ENCODE results near the gene CADM2. TPM values are rescaled to one million over a fixed set of nuclear protein-coding genes. Genes with fewer than 3 reads are reported as not detected.
"Not testable (repeated sequence)": the region's sequence is repeated elsewhere in the genome, so short reads cannot be mapped to it uniquely, and the experiment has no call there.

Gene CADM2
- total RNA-seq = 1.2 TPM
- long read RNA-seq = 0 reads

DNA sequence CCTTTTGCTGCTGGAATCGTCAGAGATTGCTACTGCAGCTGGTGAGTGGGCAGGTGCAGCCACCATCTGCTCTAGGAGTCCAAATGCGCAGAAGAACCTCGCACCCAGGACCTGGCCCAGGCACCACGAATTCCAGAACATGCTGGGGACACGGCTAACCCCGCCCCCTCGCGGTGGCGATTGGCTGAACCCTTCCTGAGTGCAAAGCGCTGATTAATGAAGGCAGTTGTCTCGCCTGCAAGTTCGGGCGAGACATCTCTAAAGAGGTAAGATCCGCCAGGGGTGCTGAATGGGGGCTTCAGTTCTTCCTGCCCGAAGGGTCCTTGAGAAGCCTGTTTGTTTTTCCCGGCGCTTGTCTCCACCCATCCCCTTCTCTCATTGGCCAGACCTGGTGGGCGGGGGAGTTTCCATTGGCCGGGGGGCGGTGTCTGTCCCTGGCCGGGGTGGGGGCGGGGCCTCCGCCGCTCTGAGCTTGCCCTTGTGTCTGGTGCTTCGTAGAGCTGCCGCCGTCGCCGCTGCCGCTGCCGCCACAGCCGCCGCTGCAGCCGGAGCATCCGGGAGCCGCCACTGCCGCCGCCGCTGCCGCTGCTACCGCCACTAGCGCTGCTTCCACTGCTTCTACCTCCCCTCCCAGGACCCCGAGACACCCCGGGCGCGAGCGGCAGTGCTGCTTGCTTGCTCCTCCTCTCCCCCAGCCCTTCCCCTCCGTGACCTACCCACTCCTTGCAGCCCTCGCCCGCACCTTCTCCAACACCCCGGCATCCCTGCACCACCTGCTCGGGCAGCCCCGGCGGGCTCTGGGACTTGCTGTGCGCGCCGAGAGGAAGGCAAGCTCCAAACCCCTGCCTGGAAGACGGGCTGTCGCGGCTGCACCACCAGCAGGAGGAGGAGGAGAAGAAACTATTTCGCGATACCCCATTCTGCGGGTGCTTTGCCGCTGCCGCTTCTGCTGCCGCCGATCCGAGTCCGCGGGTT, at the start of gene CADM2:
Gene CADM2, plus strand, starts transcription at position 495 of the 975 bp plus-strand sequence.
- intact Hi-C loops (cut with DNase I) = no loop called here
- peak; percentile 90 for DNase-seq
- peak; percentile 100 for ATAC-seq (ENCODE audit: poor library complexity)

DNA sequence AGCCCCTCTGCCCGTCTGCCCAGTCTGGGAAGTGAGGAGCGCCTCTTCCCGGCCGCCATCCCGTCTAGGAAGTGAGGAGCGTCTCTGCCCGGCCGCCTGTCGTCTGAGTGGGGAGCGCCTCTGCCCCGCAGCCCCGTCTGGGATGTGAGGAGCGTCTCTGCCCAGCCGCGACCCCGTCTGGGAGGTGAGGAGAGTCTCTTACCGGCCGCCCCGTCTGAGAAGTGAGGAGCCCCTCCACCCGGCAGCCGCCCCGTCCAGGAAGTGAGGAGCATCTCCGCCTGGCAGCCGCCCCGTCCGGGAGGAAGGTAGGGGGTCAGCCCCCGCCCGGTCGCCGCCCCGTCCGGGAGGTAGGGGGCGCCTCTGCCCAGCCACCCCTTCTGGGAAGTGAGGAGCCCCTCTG, 40.2 kb upstream of the CADM2 start:
- ATAC-seq (ENCODE audit: poor library complexity); DNase-seq: not testable (repeated sequence)

DNA sequence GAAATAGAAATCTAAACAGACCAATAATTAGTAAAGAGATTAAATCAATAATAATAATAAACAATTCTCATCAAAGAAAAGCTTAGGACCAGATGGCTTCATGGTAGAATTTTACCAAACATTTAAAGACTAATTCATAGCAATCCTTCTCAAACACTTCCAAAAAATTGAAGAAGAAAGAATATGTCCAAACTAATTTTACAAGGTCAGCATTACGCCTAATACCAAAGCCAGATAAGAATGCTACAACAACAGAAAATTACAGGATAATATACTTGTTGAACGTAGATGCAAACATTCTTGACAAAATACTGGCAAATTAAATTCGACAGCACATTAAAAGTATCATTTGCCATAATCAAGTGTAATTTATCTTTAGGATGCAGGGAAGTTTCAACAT, 36.1 kb upstream of the CADM2 start:
- intact Hi-C loops (cut with DNase I) = no loop called here
- DNase-seq (no peak), ATAC-seq (ENCODE audit: poor library complexity) (no peak)

More for the DNA sequence above, 40.2 kb upstream of the CADM2 start:
- intact Hi-C loops (cut with DNase I) = not testable (repeated sequence)

DNA sequence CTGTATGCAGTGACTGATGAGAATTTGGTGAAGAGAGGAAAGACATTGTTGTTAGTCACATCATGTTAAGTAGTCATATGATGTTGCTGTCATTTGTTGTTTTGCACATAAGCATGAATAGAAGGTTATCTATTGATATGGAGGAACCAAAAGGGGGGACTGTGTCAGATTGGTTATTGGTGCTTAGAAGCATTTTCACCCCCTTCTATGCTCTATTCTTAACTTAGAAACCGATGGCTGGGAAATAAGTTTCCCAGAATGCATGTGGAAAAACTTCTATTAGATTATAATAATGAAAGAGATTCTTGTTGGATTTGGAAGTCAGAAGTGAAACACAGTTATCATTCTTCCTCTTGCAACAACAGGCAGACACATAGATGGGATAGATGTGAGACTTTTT, 33.2 kb upstream of the CADM2 start:
- ATAC-seq (ENCODE audit: poor library complexity) = no peak
- intact Hi-C loops (cut with DNase I) = no loop called here

DNA sequence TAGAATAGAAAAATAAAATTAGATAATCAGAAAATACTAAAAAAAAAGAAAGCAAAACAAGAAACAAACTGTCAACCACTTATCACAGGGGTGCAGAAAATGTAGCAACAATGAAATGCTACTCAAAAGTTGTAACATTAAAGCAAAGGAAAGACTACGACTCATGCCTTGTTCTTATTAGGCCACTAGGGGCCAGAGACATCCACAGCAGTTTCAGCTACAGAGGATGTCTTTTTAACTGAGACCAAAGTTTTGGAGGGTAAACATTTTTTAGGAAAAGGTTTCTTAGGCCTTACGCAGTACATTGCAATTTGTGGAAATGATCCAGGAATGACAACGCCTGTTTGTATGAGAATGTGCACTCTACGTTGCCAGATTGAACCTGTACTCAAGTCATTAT, 15.4 kb upstream of the CADM2 start:
- DNase-seq (no peak), ATAC-seq (ENCODE audit: poor library complexity) (no peak)
- intact Hi-C loops (cut with DNase I) = no loop called here

More for the DNA sequence above, 33.2 kb upstream of the CADM2 start:
- DNase-seq = no peak

DNA sequence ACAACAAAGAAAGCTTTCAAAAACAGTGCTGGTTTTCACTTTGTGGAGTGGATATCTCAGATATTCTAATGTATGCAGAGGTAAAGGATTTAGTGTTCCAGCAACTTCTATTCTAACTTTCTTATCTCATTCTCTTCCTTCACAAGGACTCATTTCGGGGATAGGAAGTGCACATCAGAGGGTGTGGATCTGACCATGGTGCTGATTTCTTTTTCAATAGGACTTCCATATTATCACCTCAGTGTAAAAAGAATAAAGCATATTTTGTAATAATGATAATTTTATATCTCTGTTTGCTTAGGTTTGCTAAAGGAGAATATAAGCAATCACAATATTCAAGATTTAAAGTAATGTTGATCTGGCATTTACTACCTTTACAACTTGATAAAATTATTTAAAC, 12.5 kb upstream of the CADM2 start:
- intact Hi-C loops (cut with DNase I) = no loop called here

DNA sequence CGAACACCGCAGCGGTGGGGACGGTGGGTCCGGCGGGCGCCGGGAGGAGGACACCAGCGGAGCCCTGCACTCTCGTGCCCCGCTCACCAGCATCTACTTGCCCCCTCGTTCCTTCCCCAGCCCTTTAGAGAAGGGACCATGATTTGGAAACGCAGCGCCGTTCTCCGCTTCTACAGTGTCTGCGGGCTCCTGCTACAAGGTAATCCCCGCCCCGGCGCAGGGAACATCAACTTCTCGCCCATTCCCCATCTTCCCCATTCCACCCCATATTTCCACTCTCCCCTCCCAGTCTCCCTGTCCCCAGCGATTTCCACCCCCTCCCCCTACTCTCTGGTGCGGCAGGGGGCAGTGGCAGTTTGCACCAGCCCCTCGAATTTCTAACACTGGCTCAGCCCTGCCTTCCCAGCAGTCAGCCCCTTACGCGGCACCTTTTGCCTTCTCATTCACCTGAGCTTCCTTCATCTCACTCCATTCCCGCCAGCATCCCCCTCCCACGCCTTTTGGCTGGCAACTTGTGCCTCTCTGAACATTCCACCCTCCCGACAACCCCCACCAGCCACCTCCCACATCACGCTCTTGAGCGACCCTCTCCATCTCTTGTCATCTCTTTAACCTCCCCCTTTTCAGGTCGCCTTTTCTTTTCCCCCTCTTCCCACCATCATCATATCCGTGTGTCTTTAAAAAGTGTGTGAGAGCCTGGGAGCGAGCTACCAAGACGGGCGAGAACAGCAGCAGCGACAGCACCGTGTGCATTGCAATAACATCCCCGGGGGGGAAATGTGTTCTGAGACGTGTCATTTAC, 882 bp downstream of the CADM2 start:
- intact Hi-C loops (cut with DNase I) = no loop called here

More for the DNA sequence above, 12.5 kb upstream of the CADM2 start:
- ATAC-seq (ENCODE audit: poor library complexity) = no peak
- no peak for DNase-seq

DNA sequence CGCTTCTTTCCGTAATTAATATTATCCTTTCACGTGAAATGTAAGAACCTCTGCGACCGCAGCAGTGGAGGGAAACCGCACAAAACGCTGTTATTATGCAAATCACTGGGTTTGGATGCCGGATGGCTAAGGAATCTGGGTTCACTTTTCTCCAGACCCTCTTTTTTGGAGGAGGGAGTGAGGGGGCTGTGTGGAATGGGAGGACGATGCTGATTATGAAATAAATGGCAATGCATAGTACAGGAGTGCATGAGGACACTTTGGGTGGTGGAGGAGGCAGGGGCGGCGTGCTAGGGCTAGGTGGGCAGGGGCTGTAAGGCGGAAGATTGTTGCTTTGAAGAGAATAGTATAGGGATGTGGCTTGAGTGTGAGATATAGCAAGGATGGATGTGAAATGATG, 1.8 kb downstream of the CADM2 start:
- ATAC-seq (ENCODE audit: poor library complexity) (no peak), DNase-seq (no peak)
- intact Hi-C loops (cut with DNase I) = no loop called here

More for the DNA sequence above, 882 bp downstream of the CADM2 start:
- ATAC-seq (ENCODE audit: poor library complexity) = no peak
- no peak for DNase-seq

DNA sequence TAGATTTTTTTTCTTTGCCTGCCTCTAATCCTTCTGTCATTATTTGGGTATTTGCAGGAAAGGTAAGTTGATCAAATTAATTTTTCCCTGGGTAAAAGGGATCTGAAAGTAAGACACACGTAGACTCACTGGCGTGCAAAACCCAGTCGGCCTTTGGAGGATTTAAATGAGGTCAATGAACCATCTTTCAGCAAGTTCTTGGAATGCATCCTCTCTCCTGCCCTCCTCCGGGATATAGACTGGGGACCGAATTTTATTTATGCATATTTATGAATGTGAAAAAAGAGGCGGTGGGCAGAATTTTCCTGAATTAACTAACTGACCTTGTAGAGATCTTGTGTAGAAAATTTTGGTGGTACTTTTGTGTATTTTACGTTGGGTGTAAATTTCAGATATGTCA, 2.2 kb downstream of the CADM2 start:
- ATAC-seq (ENCODE audit: poor library complexity) = no peak

DNA sequence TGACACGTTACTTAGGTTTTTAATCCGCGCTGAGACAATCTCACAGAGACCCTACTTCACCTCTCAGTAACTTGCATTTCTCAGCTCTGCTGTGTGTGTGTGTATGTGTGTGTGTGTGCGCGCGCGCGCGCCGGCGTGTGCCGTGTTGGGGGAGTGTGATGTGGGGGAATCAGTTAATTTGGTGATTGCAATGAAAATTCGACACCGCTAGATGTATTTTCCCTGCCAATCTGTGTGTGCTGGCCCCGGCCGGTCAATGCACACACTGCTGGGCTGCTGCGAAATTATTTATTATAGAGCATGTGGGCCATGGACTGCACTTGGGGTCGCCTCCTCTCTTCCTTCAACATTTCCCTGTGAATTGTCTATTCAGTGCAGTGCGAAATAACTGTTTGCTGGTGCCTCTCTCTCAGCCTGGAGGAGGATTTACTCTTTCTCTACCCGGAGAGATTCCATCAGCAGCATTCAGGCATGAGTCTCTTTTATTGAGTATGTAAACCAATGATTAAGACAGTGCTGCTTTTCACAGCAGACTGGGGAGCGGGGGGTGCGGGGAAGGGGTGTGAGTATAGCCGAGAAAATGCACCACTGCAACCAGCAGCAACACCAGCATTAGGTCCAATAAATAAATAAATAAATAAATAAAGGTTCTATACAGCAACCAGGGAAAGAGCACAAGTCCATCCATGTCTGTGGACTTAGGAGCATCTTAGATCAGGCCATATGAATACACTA, 2.9 kb downstream of the CADM2 start:
- no peak for DNase-seq
- intact Hi-C loops (cut with DNase I) = no loop called here
- no peak for ATAC-seq (ENCODE audit: poor library complexity)

More for the DNA sequence above, 2.2 kb downstream of the CADM2 start:
- no peak for DNase-seq
- intact Hi-C loops (cut with DNase I) = no loop called here

DNA sequence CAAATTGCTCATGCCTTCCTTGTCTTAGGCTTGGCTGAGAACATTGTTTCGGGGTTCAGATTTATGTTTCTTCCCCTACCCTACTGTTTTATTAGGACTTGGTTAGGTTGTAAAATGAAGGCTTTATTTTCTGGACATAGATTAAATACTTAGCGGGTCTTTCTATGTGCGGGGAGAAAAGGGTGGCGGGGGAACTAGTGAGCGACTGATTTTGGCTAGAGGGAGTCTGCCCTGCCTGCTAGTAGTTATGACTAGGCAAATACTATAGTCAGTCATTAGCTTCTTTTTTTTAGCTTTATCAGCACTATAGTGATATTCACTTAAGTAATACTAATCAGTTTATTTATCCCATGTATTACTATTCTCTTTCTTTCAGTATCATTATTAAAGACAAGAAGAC, 3.6 kb downstream of the CADM2 start:
- DNase-seq = no peak
- intact Hi-C loops (cut with DNase I) = no loop called here
- ATAC-seq (ENCODE audit: poor library complexity) = no peak

DNA sequence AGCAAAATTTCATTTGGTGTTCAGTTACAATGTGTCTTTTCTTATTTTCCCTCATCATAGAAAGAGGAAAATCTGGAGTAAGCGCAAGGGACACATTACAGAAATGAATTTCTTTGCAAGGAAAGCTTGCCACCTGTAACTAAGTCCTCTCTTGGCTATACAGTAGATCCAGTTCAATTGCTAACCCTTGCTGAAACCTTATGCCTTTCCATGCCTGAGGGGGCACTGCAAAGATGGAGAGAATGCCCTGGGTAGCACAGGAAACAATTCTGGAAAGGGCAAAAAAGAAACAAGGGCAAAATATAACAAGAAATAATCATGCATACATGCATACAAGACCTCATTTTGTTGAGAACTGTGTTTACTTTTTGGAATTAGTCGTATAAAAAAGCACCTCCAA, 4.3 kb downstream of the CADM2 start:
- DNase-seq (no peak), ATAC-seq (ENCODE audit: poor library complexity) (no peak)
- intact Hi-C loops (cut with DNase I) = no loop called here

DNA sequence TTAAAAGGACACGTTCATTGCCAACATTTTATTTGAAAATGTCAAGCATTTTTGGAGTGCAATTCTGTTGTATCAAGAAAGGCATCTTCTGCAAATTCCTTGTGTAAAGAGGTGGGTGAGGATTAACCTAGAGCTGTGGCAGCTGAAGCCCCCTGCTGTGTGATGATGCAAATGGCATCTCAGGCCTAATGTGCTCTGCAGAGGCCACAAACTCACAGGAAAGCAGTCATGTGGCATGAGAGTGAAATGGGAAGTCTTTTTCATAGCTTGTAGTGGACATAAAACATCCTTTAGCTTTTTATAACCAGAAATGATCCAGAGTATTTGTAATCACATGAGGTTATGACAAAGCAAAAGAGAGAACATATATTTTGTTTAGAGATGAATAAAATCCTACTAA, 6.4 kb downstream of the CADM2 start:
- no peak for ATAC-seq (ENCODE audit: poor library complexity)
- no peak for DNase-seq

DNA sequence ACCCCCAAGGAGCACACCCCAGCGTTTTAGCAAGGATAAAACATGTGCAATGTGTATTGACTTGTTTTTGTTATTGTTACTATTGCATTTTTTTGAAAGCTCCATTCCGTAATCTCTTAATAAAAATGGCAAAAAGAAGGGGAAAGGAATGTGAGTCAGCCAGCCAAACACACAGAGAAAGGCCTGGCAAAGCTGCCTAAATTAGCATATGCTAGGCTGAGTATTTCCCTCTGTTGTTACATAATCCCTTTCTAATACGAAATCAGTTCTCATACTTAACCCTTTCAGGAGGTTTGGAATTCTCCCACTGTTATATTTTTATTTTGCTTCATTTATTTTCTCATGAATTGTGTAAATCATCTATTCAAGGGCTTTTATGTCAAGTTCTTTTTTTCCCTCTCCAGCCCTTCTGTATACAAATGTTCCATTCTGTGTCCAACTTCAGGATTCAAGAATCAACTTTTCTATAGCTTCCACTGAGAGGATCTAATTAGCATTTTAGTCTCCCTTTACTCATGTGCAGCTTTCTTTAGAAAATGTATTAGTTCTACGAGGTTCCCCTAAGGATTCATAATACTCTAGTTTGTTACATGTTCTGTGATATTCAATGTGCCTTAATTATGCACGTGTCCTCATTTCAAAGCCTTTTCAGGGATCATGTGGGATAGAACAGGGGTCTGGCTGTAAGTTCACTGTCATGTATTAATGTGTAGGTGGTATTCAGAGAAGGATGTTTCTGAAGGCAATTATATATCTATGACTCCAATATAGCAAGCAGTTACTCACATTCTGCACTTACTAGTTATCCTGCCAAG, 9.2 kb downstream of the CADM2 start:
- intact Hi-C loops (cut with DNase I) = no loop called here
- ATAC-seq (ENCODE audit: poor library complexity) = no peak

More for the DNA sequence above, 6.4 kb downstream of the CADM2 start:
- intact Hi-C loops (cut with DNase I) = no loop called here

DNA sequence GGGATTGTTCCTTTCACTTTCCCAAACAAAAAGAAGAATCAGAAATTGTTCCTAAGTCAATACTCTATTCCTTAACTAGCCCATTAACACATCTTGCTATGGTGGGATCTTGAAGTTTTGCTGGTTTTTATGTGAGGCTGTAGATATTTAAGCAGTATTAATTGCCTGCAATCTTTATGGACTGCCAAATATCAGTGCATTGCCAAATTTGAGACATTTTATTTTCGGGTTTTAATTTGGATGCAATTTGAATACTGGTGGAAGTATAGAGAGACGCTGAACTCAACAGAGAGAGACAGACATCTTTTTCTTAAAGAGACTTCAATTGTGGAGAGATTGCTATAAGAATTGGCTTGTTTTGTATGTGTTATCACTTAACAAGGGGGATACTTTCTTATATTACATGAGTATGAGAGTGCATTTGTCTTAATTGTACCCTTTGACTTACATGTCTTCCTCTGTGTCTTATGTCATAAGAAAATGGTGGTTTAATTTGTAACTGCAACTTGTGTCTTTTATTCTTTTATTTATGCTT, 10.0 kb downstream of the CADM2 start:
- DNase-seq (no peak), ATAC-seq (ENCODE audit: poor library complexity) (no peak)
- intact Hi-C loops (cut with DNase I) = no loop called here

More for the DNA sequence above, 9.2 kb downstream of the CADM2 start:
- no peak for DNase-seq

DNA sequence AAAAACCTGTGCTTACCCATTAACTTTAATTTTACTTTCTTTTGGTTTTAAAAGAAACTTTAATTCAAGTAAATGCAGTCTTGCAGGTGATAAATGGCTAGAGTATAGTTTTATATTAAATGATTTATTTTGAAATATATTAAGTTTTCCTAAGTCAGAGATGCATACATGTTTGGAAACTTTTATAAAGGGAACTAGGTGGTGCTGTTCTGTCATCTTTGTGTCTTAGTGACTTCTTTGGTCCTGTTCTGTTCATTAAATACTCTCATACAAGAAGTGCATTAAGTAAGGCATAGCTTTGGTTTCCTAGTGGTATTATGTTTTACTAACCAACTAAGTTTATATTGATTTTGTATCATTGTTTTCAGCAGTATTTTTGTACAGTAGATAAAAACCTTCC, 15.6 kb downstream of the CADM2 start:
- intact Hi-C loops (cut with DNase I) = no loop called here
- DNase-seq (no peak), ATAC-seq (ENCODE audit: poor library complexity) (no peak)

DNA sequence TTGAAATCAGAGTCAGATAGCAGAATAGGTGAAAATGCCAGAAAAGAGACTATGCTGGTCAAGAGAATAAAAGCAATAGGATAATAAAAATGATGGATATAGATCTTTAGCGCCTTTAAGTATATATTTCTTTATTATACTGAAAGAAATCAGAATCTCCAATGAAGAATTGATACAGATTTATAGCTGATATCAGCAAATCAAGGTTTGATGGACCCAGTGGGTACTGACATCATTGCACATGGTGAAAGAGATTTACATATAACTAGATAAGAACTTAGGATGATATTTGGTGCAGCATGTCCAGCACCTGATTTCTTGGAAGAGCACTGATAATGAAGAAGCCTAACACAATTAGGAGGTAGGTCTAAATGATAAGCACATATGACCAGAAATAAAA, 18.2 kb downstream of the CADM2 start:
- ATAC-seq (ENCODE audit: poor library complexity) (no peak), DNase-seq (no peak)
- intact Hi-C loops (cut with DNase I) = no loop called here

DNA sequence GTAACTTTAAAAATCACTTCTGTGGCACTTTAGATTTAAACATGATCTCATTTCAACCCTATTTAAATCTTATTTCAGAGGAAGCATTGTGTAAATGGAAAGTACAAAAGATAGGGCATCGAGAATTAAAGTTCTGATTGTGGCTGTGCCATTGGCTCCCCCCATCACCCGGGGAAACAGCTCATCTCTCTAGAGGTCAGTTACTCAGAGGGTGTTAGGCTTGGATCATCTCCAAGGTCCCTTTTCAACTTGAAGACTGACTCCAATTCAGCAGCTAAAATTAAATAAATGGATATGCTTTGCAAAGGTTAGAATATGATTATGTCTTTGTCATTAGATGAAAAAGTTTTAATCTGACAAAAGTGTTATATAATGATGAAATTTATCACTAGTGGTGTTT, 20.1 kb downstream of the CADM2 start:
- intact Hi-C loops (cut with DNase I) = no loop called here
- DNase-seq (no peak), ATAC-seq (ENCODE audit: poor library complexity) (no peak)

All from Right ventricle myocardium superior (tissue), 1 donor.